Sciatic nerve (tissue), 2 donors: Measurements from ENCODE around the gene PDCD4. TPM values are rescaled to one million over a fixed set of nuclear protein-coding genes. Genes with fewer than 3 reads are reported as not detected.
"Not testable (repeated sequence)": the region's sequence is repeated elsewhere in the genome, so short reads cannot be mapped to it uniquely, and the experiment has no call there.

Experiments used
- ATAC-seq: fragments of 200-7000 bp; cut with Tn5 transposase; one replicate; pipeline ENCODE4 v1.9.1; 2020; ENCODE audit warnings: mild to moderate bottlenecking, moderate library complexity
- DNase-seq: peaks from one replicate; pipeline ENCODE4 v3.0.0-alpha.2; 2020; ENCODE audit warnings: low spot score
- intact Hi-C: fragments of 100-400 bp; cut with DNase I; formaldehyde crosslinking; loops from one replicate; pipeline ENCODE4 v1.14.2; 2022
- total RNA-seq: library from RNA; stranded (reverse); fragmentation: NEBNext Ultra II Directional; extraction: Animal tissue kit (Norgen Biotek cat#: 25700); gene quantifications from one replicate; pipeline ENCODE4 v1.2.1, GENCODE V29; 2021
- donor health status: DM: no; HTN: no; CAD: no.
- donor health status: DM: no; HTN: no; CAD: no.

The PDCD4 gene
- total RNA-seq, 1 donor from 2014 or later, result 124 TPM

DNA sequence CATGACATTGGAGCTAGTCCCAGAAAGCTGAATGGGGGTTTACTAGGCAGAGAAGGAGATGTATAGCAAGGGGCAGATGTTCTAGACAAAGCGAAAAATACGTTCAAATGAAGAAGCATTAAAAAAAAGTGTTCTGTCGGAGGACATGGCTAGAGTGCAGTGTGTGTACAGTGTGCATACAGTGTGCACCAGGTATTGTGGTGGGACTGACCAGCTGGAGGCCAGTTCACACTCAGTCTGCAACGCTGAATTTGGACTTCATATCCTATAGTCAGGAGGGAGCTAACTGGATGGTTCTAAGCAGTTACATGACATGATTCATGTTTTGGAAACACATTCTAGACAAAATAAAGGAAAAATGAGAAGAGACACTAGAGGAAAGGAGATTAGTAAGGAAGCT lies 38.4 kb downstream of the PDCD4 start:
- intact Hi-C loops, result no loop called here
- no peak for DNase-seq
- no peak for ATAC-seq

DNA sequence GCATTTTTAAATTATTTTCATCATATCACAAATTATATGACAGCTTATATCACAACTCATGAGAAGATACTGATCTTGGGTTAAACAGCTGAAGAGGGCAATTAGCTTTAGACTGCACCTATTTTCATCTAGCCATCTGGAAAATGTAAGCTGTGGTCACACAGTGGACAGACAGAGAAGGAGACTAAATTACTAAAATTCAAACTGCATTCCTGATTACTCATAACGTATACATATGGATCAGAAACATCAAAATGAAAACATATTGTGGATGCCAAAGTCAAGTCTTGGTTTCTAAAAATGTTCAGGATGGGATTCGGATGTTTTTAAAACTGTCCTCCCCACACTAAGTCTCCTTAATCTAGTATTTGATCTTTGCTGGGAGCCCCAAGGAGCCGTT lies 40.6 kb downstream of the PDCD4 start:
- ATAC-seq (no peak), DNase-seq (no peak)
- intact Hi-C loops, result no loop called here

DNA sequence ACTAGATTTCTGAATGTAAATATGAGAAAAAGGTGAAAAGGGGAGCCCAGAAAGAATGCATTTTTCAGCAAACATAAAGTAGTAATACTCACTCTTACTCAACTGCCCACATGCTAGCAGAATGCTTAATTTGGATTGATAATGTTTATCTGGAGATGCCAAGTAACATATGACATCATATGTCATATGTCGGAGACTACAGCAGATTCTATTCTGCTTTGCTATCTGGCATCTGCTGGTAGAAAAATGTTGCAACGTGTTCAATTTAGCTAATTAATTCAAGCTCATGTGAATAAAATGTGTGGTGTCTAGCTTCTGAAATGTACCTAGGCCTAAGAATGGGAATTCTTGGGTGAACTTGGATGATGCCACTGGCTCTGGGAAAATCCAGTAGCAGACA lies 42.7 kb downstream of the PDCD4 start:
- intact Hi-C loops, result no loop called here
- no peak for ATAC-seq
- DNase-seq, result no peak

DNA sequence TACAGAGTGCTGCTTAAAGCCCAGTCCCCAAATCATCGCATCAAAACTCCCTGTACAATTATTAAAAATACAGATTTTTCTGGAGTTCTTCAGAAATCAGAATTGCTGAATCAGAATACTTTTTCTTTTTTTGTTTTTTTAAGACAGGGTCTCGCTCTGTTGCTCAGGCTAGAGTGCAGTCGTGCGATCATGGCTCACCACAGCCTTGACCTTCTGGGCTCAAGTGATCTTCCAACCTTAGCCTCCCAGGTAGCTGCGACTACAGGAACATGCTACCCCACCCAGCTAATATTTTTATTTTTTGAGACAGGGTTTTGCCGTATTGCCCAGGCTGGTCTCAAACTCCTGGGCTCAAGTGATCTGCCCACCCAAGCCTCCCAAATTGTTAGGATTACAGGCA lies 43.3 kb downstream of the PDCD4 start:
- no peak for ATAC-seq
- intact Hi-C loops, result no loop called here
- DNase-seq, result no peak

DNA sequence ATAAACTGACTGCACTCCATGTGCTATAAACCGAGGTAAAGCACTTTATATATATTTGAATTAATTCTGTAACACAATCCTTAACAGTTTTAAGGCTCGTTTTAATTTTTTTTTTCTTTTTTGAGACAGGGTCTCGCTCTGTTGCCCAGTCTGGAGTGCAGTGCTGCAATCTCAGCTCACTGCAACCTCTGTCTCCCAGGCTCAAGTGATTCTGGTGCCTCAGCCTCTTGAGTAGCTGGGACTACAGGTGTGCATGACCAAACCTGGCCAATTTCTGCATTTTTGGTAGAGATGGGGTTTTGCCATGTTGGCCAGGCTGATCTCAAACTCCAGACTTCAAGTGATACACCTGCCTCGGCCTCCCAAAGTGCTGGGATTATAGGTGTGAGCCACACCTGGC lies 43.9 kb downstream of the PDCD4 start:
- DNase-seq, intact Hi-C loops, ATAC-seq: not testable (repeated sequence)

DNA sequence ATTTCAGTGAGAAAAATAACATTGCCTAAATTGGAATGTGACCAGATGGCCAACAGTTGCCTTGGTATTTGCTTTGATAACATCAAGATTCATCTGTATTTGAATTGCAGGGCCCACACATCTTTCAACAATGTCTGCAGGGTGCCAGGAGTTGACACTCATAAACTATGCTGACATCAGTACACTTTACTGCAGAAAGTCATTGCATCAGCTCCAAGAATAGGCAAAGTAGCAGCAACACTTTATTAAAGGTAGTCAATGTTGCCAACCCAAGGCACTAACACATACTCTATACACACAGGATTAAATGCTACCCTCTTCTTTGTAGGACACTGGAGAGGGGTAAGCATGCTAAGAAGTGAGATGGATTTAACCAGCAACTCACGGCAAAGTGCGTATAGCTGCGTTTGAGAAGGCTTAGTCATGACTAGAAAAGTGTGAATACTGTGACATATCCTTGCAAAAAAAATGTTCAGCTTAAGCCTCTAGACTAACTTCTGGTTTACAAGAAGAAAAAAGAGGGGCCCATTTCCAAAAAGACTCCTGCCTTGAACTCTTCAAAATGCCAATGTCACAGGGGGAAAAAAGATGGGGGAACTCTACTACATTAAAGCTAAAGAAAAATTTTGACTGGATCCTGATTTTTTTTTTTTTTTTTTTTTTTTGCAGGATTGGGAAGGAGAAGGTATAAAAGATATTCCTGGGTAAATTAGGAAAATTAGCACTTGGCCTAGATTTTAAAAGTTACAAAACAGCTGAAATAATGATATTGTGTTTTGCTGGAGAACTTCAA lies 45.0 kb downstream of the PDCD4 start:
- ATAC-seq (no peak), DNase-seq (no peak)
- intact Hi-C loops, result no loop called here

DNA sequence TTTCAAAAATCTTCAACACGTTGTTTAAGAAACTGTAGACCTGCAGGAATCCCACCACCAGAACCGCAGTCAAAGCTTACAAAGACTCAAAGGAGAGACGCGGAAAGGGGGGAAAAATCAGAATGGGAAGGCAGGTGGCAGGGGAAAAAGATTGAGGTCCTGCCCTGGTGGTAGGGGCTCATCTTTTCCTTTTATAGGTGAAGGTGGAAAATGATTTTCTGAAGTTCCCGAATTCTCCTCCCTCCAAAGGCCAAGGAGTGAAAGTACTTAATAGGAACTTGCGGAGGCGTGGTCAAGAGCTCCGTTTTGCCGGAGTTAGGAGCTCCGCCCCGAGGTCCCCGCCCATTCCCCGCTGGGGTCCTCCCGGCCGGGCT lies 46.5 kb downstream of the PDCD4 start:
- intact Hi-C loops, result no loop called here
- ATAC-seq, result no peak
- peak; percentile 97 for DNase-seq

DNA sequence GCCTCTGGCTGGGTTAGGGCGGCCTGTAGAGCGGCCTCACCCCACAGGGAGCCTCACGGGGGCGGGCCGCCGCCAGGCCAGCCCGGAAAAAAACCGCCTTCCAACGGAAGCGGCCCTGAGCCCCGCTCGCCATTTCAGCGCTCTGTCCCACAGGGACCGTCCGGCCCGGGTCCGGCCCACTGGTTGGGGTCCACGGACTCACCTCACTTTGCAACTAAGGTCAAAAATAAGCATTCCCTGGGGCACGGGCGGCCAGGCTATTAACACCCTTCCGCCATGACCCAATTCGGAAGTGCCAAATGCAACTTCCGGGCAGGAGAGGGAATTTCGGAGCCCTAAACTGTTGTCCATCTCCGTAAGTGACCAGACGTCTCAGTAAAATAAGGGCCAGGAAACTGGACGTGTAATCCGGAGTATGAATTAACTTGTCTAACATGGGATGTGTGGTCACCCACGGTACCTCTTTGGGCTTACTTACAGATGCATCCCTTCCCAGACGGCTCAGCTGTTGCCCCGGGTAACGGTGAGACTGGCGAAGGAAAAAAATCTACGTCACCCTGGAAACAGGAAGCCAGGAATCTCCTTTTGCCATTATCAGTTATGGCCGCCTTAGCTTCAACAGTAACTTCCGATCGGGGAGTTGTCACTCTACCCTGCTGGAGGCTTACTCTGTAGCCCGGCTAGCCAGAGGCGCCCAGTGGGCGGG lies 47.1 kb downstream of the PDCD4 start, which contains the start of gene BBIP1:
BBIP1 (minus strand) TSS at position 538 of the 706 bp plus-strand sequence. CDS start 1,023 bp downstream, outside the sequence.
- ATAC-seq (peak; percentile 98), DNase-seq (no peak)
- intact Hi-C loops, result no loop called here

DNA sequence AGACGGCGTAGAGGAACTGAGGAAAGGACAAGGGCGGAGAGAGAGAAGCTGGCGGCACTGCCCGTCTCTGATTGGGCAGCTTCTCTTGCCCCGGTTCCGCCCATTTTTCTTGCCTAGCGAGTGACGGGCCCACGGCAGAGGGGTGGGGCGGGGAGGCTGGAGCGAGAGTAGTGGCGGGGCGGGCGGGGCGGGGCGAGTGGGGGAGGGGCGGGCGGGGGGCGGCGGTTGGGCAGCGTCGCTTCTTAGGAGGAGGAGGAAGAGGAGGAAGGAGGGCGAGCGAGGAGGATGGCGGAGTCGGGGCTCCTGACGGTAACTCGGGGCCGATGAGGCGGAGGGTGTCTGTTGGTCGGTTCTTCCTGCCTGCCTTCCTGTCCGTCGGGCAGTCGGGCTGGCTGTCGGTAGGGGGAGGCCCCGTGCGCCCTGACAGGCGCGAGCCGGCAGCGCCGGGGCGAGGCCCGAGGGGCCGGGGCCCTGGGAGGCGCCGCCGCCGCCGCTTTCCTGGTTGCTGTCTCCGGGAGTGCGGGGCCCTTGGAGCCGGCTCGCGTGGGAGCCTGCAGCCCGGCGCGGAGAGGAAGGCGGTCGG lies 47.7 kb downstream of the PDCD4 start, which contains the start of gene SHOC2:
SHOC2 (plus strand) TSS at position 256 of the 583 bp plus-strand sequence. CDS start 44,755 bp downstream, outside the sequence.
- ATAC-seq (peak; percentile 16), DNase-seq (peak; percentile 99)
- intact Hi-C loops, result no loop called here

DNA sequence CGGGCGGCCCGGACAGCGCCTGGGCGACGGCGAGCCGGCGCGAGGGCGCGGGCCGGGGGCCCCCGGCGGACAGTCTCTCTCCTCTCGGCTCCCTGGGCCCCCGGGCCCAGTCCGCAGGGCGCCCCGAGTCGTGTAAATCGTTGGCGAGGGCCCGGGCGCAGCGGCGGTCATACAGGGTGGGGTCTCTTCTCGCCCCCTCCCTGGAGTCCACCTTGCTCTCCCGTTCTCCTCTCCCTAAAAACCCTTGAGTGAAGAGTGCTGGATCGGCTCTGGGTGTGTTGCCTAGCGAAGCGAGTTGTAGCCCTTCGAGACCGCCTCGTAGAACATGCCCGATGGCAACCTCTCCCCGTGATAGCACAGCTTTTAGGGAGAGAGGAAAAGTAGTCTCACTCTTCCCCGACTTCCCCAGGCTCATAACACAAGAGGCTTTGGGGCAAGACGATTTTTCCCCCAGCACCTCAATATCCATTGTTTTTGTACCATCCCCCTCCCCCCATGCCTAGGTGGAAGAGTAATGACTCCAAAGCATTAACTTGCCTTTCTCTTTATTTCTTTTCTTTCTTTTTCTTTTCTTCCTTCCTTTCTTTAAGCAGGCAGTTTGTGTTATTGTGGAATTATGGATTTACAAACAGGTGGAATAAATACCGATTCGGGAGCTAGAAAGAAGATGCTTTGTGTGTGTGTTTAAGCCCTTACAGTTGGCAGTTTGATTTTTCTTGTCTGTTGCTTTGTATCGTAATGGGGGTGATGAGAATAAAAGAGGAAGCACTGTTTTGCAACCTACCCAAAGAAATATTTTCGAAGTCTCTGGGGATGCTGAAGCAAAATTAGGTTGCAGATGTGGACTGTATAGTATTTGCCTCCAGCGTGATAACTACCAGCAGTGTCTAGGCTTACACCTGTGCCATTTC lies 48.5 kb downstream of the PDCD4 start:
- ATAC-seq, result no peak
- intact Hi-C loops, result no loop called here

DNA sequence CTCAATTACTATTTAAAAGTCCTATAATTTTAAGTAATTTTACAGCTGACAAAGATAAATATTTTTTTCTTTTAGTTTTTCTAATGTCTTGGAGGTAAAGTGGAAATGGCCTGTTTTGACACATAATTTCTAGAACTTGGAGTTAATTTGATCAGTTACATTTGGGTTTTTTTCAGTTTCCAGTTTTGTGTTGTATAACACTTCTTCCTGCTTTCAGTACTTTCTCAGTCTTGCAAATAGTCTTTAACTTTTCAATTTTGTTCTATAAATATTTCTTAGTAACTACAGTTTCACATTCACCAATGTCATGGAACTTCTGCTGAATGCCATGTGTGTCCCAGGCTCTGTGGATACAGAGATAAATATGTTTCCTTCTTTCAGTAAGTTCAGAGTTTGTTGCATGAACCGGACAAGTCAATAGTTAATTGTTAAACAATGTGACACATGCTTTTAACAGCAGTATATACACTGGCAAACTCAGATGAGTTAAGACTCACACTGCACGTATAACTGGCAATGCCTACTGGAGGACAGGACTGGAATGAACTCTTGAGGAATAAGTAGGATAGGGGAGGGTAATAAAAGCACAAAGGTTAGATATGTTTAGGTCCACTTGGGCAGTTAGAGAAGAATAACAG lies 52.2 kb downstream of the PDCD4 start:
- intact Hi-C loops, result no loop called here
- no peak for ATAC-seq
- no peak for DNase-seq

More for the DNA sequence above, 48.5 kb downstream of the PDCD4 start:
- peak; percentile 69 for DNase-seq

DNA sequence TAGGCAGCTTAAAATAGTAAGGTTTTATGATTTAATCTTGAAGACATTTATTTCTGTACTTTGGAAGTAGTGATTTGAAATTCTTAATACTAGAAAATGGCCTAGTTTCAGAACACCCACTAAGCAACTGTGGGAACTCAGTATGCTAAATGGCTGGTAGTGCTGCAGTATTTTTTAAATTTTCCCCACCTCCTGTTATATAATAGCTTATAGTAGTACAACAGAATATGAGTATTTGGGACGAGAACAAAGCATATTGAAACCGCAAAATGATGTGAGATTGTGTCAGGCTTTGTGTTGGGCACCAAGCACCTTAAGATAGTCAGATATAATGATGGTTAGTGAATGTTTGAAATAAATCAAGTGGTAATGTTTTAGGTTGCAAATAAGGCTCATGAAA lies 55.7 kb downstream of the PDCD4 start:
- no peak for ATAC-seq
- intact Hi-C loops, result no loop called here
- DNase-seq, result no peak

DNA sequence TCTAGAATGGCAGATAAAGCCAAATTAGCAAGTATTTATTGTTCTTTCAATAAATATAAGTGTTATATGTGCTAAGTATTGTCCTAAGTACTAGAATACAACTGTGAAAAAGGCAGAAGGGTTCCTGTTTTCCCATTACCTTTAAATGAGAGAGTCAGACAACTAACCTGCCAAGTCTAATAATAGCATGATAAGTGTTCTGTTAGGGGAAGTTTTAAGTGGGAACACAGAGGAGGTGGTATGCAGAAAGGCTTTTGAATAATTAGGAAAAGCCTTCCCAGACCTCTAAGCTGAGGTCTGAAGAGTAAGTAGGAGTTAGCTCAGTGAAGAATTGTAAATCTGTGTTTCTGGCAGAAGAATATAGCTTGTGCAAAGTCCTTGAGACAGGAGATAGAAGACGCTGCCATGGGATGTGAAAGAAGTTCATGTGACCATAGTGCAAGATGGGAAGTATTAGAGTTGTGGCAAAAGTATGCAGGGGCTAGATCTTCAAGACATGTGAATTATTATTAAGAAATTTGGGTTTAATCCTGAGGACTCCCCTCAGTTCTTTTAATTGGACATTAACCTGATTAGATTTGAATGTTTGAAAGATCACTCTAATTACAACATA lies 60.1 kb downstream of the PDCD4 start:
- ATAC-seq, result no peak
- intact Hi-C loops, result no loop called here
- no peak for DNase-seq

DNA sequence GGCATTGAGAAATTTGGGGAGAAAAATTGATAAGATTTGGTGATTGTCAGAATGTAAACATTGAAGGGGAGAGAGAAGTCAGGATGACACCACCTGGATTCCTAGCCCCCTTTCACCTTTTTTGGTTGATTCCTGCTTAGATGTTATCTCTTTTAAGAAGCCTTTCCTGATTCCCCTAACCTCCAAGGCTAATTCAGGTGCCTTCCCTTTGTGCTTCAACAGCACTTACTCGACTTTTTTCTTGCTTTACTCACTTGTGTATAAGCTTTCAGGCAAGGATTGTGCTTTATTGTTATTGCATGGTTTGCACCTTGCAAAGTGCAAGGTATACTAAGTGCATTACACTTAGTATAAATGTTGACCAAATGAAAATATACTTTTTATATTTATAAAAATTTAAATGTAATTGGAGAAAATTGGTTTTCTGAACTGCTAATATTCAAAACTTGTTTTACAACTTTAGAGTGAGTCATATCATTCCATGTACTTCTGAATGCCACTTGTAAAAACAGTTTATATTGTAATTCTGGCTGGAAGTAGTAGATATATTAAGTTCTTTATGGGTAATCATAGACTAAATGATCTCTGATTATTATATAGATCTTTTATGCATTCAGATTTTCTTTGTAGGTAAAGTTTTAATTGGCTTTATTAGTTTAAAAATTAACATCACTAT lies 60.9 kb downstream of the PDCD4 start:
- ATAC-seq (no peak), DNase-seq (no peak)
- intact Hi-C loops, result no loop called here

DNA sequence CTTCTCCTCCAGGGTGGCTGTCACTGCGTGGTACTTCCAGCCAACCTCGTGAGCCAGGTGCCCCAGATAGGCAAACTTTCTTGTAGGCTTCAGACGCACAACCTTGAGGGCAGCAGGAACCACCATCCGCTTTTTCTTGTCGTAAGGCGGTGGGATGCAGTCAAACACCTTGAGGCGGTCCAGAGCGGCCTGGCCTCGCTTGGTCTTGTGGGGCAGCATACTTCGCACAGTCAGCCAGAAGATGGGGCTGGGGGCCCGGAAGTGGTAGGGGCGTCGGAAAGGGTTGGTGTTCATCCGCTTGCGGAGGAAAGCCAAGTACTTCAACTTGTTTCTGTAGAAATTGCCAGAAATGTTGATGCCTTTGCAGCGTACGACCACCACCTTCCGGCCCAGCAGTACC lies 65.0 kb downstream of the PDCD4 start:
- DNase-seq, result no peak
- no peak for ATAC-seq
- intact Hi-C loops, result no loop called here

DNA sequence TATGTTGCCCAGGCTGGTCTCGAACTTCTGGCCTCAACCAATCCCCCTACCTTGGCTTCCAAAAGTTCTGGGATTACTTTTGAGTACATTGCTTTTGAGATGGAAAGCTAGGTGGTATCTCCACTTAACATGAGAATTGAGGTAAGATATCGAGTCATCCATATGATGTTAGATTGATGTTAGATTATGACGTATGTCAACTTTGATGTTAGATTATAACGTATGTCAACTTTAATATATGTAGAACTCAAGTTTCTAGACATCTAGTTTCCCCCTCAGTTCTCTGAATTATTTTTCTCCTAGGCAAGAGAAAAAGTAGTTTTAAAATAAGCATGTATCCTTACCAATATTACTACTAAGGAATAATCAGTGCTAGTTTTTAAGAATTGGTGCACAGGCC lies 67.7 kb downstream of the PDCD4 start:
- intact Hi-C loops, result no loop called here
- no peak for ATAC-seq
- DNase-seq, result no peak

DNA sequence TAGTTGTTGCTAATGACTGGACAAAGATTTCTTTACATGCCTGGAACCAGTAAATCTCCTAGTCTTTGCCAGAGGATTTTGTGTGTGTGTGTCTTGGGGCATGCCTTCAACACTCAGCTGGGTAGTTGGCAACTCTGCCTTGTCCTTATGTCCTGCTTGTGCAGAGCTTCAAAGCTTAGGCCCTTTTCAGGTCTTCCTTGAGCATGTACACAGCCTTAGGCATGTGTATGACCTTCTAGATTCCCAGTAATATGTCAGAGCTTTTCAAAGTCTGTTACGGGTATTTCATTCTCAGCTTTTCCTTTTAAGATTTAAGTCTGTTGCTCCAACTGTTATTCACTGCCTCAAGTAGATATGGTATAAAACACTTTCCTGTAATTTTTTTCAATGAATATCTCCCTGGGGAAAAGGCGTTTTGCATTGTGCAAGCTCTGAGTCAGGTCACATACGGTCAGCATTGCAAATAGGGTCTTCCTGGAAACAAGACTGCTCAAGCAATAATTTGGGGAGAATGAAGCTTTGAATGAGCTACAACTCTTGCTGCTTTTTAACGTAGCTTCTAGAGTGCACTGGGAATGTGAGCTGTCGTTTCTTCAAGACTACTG lies 73.2 kb downstream of the PDCD4 start:
- no peak for DNase-seq
- intact Hi-C loops, result loop anchor here (5.0 kb wide), 1 partner anchor 32 kb away; no protein-coding TSS in a partner anchor
- ATAC-seq, result peak; percentile 64
